ENCODE measurements around the gene EFHC1.
"Not testable (repeated sequence)": the region's sequence is repeated elsewhere in the genome, so short reads cannot be mapped to it uniquely, and the experiment has no call there.

The EFHC1 gene

GRCh38 chr6:52419809-52420667, at the start of gene EFHC1:
EFHC1 (plus strand) TSS chr6:52420342; CDS start chr6:52420411, 69 bp downstream.
- CTCF ChIA-PET: interaction anchor here (1.2 to 5.7 kb wide), 8 partner anchors 13 to 245 kb away, joined by 4 to 63 read pairs (median 4); partner anchors contain the start of gene MCM3
- no peaks in the 10 kb centered on the region for H3K27me3 Mint-ChIP-seq
- peaks cover 22% of the 10 kb centered on the region for H3K4me1 Mint-ChIP-seq
- H3K4me3 Mint-ChIP-seq: no peak within 1 kb of the TSS
- H3K27ac Mint-ChIP-seq: peak within 1 kb of the TSS; percentile 86
- no peaks in the 10 kb centered on the region for H3K36me3 Mint-ChIP-seq
- peak; percentile 98 for DNase-seq
- no peaks in the 10 kb centered on the region for H3K9me3 Mint-ChIP-seq

- H3K27ac Mint-ChIP-seq: no peak overlapping the region
- CTCF ChIA-PET: interaction anchor here (0.6 to 1.7 kb wide), 4 partner anchors 9 to 42 kb away, joined by 3 read pairs; no protein-coding TSS in a partner anchor
- peaks cover 25% of the 10 kb centered on the region for H3K4me1 Mint-ChIP-seq
- peaks cover 10% of the 10 kb centered on the region for H3K9me3 Mint-ChIP-seq
- H3K36me3 Mint-ChIP-seq: peaks cover 57% of the 10 kb centered on the region
- DNase-seq: no peak
- no peak overlapping the region for H3K4me3 Mint-ChIP-seq
- H3K27me3 Mint-ChIP-seq: no peaks in the 10 kb centered on the region
Observed at GRCh38 chr6:52371656-52372191, 48.4 kb upstream of the EFHC1 start.

- CTCF ChIA-PET: interaction anchor here (0.6 to 1.7 kb wide), 3 partner anchors 10 to 52 kb away, joined by 3 to 4 read pairs (median 3); no protein-coding TSS in a partner anchor
- no peak overlapping the region for H3K27ac Mint-ChIP-seq
- peaks cover 48% of the 10 kb centered on the region for H3K36me3 Mint-ChIP-seq
- no peaks in the 10 kb centered on the region for H3K27me3 Mint-ChIP-seq
- H3K4me3 Mint-ChIP-seq: no peak overlapping the region
- H3K9me3 Mint-ChIP-seq: peaks cover 10% of the 10 kb centered on the region
- DNase-seq: no peak
- peaks cover 32% of the 10 kb centered on the region for H3K4me1 Mint-ChIP-seq
Observed at GRCh38 chr6:52373151-52373690, 46.9 kb upstream of the EFHC1 start.

GRCh38 chr6:52374247-52374646, 45.9 kb upstream of the EFHC1 start:
- DNase-seq: no peak
- peaks cover 36% of the 10 kb centered on the region for H3K4me1 Mint-ChIP-seq
- CTCF ChIA-PET: interaction anchor here (0.8 to 1.2 kb wide), 3 partner anchors 14 to 89 kb away, joined by 3 to 4 read pairs (median 4); no protein-coding TSS in a partner anchor
- H3K36me3 Mint-ChIP-seq: peaks cover 42% of the 10 kb centered on the region
- peaks cover 10% of the 10 kb centered on the region for H3K9me3 Mint-ChIP-seq
- no peak overlapping the region for H3K27ac Mint-ChIP-seq
- no peaks in the 10 kb centered on the region for H3K27me3 Mint-ChIP-seq
- no peak overlapping the region for H3K4me3 Mint-ChIP-seq

- H3K36me3 Mint-ChIP-seq: peaks cover 40% of the 10 kb centered on the region
- no peak overlapping the region for H3K4me3 Mint-ChIP-seq
- CTCF ChIA-PET: interaction anchor here (1.0 to 2.0 kb wide), 5 partner anchors 10 to 24 kb away, joined by 3 to 6 read pairs (median 3); no protein-coding TSS in a partner anchor
- H3K27me3 Mint-ChIP-seq: no peaks in the 10 kb centered on the region
- H3K4me1 Mint-ChIP-seq: peaks cover 45% of the 10 kb centered on the region
- H3K27ac Mint-ChIP-seq: peak overlapping the region; percentile 28
- peak; percentile 49 for DNase-seq
- H3K9me3 Mint-ChIP-seq: peaks cover 10% of the 10 kb centered on the region
Observed at GRCh38 chr6:52375780-52376556, 44.2 kb upstream of the EFHC1 start.

- Mint-ChIP-seq H3K4me3 (no peak overlapping the region), H3K36me3 (peaks cover 45% of the 10 kb centered on the region), H3K9me3 (peaks cover 10% of the 10 kb centered on the region), H3K27me3 (no peaks in the 10 kb centered on the region), H3K4me1 (peaks cover 53% of the 10 kb centered on the region), H3K27ac (peak overlapping the region; percentile 53)
- CTCF ChIA-PET: interaction anchor here (1.0 to 2.0 kb wide), 3 partner anchors 11 to 14 kb away, joined by 3 to 6 read pairs (median 4); partner anchors contain the start of gene PAQR8
- no peak for DNase-seq
Observed at GRCh38 chr6:52376763-52377162, 43.4 kb upstream of the EFHC1 start.

- CTCF ChIA-PET: interaction anchor here (0.7 to 2.0 kb wide), 3 partner anchors 12 to 30 kb away, joined by 3 to 6 read pairs (median 4); partner anchors contain the start of gene PAQR8
- DNase-seq: peak; percentile 43
- no peak overlapping the region for H3K27ac Mint-ChIP-seq
- no peaks in the 10 kb centered on the region for H3K27me3 Mint-ChIP-seq
- peaks cover 59% of the 10 kb centered on the region for H3K4me1 Mint-ChIP-seq
- H3K36me3 Mint-ChIP-seq: peaks cover 47% of the 10 kb centered on the region
- H3K4me3 Mint-ChIP-seq: no peak overlapping the region
- H3K9me3 Mint-ChIP-seq: peaks cover 10% of the 10 kb centered on the region
Observed at GRCh38 chr6:52377538-52378221, 42.5 kb upstream of the EFHC1 start.

- Mint-ChIP-seq H3K27ac (no peak overlapping the region), H3K9me3 (peaks cover 6% of the 10 kb centered on the region), H3K4me3 (no peak overlapping the region), H3K4me1 (peaks cover 60% of the 10 kb centered on the region), H3K27me3 (no peaks in the 10 kb centered on the region), H3K36me3 (peaks cover 57% of the 10 kb centered on the region)
- no peak for DNase-seq
- CTCF ChIA-PET: no interaction called here
Observed at GRCh38 chr6:52381249-52381648, 38.9 kb upstream of the EFHC1 start.

GRCh38 chr6:52384145-52384766, 35.9 kb upstream of the EFHC1 start:
- Mint-ChIP-seq H3K4me3 (no peak overlapping the region), H3K27ac (no peak overlapping the region), H3K9me3 (peaks cover 11% of the 10 kb centered on the region), H3K4me1 (peaks cover 57% of the 10 kb centered on the region), H3K36me3 (peaks cover 55% of the 10 kb centered on the region), H3K27me3 (no peaks in the 10 kb centered on the region)
- DNase-seq: no peak
- CTCF ChIA-PET: no interaction called here

- peaks cover 11% of the 10 kb centered on the region for H3K9me3 Mint-ChIP-seq
- peaks cover 50% of the 10 kb centered on the region for H3K36me3 Mint-ChIP-seq
- no peak overlapping the region for H3K27ac Mint-ChIP-seq
- CTCF ChIA-PET: interaction anchor here (0.6 kb wide), 1 partner anchor 102 kb away, joined by 3 read pairs; no protein-coding TSS in a partner anchor
- no peak overlapping the region for H3K4me3 Mint-ChIP-seq
- peaks cover 62% of the 10 kb centered on the region for H3K4me1 Mint-ChIP-seq
- DNase-seq: no peak
- no peaks in the 10 kb centered on the region for H3K27me3 Mint-ChIP-seq
Observed at GRCh38 chr6:52385074-52385473, 35.1 kb upstream of the EFHC1 start.

GRCh38 chr6:52388119-52388518, 32.0 kb upstream of the EFHC1 start:
- H3K27me3 Mint-ChIP-seq, DNase-seq, H3K4me3 Mint-ChIP-seq: not testable (repeated sequence)
- peaks cover 70% of the 10 kb centered on the region for H3K4me1 Mint-ChIP-seq
- peaks cover 11% of the 10 kb centered on the region for H3K9me3 Mint-ChIP-seq
- H3K36me3 Mint-ChIP-seq: peaks cover 35% of the 10 kb centered on the region
- H3K27ac Mint-ChIP-seq: peak overlapping the region; percentile 98
- CTCF ChIA-PET: interaction anchor here (1.5 to 7.4 kb wide), 4 partner anchors 11 to 104 kb away, joined by 3 to 49 read pairs (median 24); partner anchors contain the start of genes MCM3 and PAQR8

GRCh38 chr6:52388790-52389189, 31.4 kb upstream of the EFHC1 start:
- H3K4me1 Mint-ChIP-seq: peaks cover 76% of the 10 kb centered on the region
- CTCF ChIA-PET: interaction anchor here (1.4 to 7.4 kb wide), 7 partner anchors 10 to 231 kb away, joined by 3 to 49 read pairs (median 14); partner anchors contain the start of genes MCM3 and PAQR8
- H3K27ac Mint-ChIP-seq: peak overlapping the region; percentile 98
- peaks cover 11% of the 10 kb centered on the region for H3K9me3 Mint-ChIP-seq
- peaks cover 36% of the 10 kb centered on the region for H3K36me3 Mint-ChIP-seq
- no peaks in the 10 kb centered on the region for H3K27me3 Mint-ChIP-seq
- H3K4me3 Mint-ChIP-seq: peak overlapping the region; percentile 66
- no peak for DNase-seq
